HG03095 (cell line): Measurements from ENCODE around the gene TNFRSF4.

Experiments used
- ATAC-seq: cut with Tn5 transposase; IDR thresholded peaks from one replicate; pipeline ENCODE4 v1.9.1; 2021; ENCODE audit warnings: moderate library complexity; ENCODE audit not compliant: unreplicated experiment

Gene TNFRSF4

GRCh38 chr1:1171161-1171545, 42.8 kb downstream of the TNFRSF4 start:
- ATAC-seq: no peak

- ATAC-seq: no peak
These were observed 43.5 kb downstream of the TNFRSF4 start for GRCh38 chr1:1170215-1171091.

GRCh38 chr1:1169429-1170214, 44.3 kb downstream of the TNFRSF4 start:
- ATAC-seq: no peak

GRCh38 chr1:1168451-1169411, 45.2 kb downstream of the TNFRSF4 start:
- no peak for ATAC-seq

GRCh38 chr1:1167841-1168450, 46.0 kb downstream of the TNFRSF4 start:
- ATAC-seq: no peak

- ATAC-seq: no peak
These were observed 46.5 kb downstream of the TNFRSF4 start for GRCh38 chr1:1167398-1167821.

- ATAC-seq: no peak
These were observed 47.1 kb downstream of the TNFRSF4 start for GRCh38 chr1:1166642-1167397.

- ATAC-seq: no peak
These were observed 48.0 kb downstream of the TNFRSF4 start for GRCh38 chr1:1165900-1166421.

- no peak for ATAC-seq
These were observed 48.5 kb downstream of the TNFRSF4 start for GRCh38 chr1:1165485-1165884.

- ATAC-seq: no peak
These were observed 49.1 kb downstream of the TNFRSF4 start for GRCh38 chr1:1164701-1165451.

GRCh38 chr1:1164361-1164700, 49.6 kb downstream of the TNFRSF4 start:
- ATAC-seq: no peak

GRCh38 chr1:1163538-1164070, 50.3 kb downstream of the TNFRSF4 start:
- ATAC-seq: no peak

GRCh38 chr1:1162597-1163537, 51.1 kb downstream of the TNFRSF4 start:
- ATAC-seq: no peak

- no peak for ATAC-seq
These were observed 52.3 kb downstream of the TNFRSF4 start for GRCh38 chr1:1161683-1162079.
